Measurements from ENCODE around the gene MEGF10. TPM values are rescaled to one million over a fixed set of nuclear protein-coding genes. Genes with fewer than 3 reads are reported as not detected.
A peak's percentile ranks its signal among the peaks of the same experiment; 100 is the strongest.

The MEGF10 gene
- total RNA-seq (2013): 0.10 TPM
- polyA plus RNA-seq (not detected), polyA minus RNA-seq (not detected in 2 replicates), total RNA-seq (0 to 3.8 (median 0.06) reads per million in 11 experiments)

DNA sequence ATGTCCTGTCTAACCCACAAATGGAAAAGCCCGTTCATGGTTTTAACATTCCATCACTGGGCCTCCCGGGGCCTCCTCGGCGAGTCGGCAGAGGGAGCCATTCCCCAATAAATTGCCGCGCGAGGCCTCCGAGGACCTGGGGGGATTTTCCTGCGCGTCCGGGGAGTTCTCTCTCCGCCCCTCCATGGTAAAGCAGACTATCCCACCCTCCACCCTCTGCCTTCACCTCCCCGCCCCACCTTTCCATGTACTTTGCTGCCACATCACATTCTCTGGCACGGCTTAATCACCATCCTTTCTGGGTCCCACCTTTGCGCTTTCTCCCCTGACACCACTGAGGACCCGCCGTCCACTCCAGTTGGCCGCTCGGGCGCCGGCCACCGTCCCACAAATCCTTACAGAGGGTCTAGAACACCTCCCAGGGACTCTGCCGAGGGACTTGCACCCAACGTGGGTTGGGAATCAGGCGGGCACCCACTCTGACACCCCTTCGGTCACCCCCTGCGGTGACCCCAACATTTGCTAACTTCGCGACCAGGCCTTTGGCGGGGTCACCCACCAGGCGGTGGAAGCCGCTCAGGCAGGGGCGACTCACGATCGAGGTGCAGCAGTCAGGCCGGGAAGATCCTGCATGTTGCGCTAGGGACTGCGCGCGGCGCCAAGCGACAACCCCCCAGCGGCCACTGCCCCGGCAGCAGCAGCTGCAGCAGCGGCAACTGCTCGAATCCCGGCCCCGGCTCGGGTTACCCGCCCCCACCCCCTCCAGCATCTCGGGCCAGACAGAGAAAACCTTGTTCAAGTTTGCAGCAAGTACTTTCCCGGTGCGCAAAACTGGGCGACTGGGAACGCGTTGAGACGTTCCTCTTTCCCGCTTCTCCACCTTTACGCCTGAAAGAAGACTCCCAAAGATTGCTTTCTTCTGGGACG lies at the start of gene MEGF10:
MEGF10 (plus strand) TSS at position 778 of the 927 bp plus-strand sequence. CDS start 40,513 bp downstream, outside the sequence.
- DNase-seq: no peak
- Histone ChIP-seq H2AFZ (ENCODE audit: insufficient read depth, low read depth, low read length, poor library complexity, severe bottlenecking) (peak within 1 kb of the TSS; percentile 9), H4K20me1 (ENCODE audit: insufficient read depth, low read length) (no peaks in the 10 kb centered on the region), H3K4me3 (replicated peaks in 1 of 3; ENCODE audit: low read depth in 2 of 3, low read length in 3 of 3) (peak within 1 kb of the TSS in 1 of 3 experiments; percentile 41), H3K4me2 (replicated peaks; ENCODE audit: extremely low read depth, low read length, poor library complexity, severe bottlenecking) (peak within 1 kb of the TSS; percentile 52), H3K4me1 (ENCODE audit: control insufficient read depth in 1 of 2, insufficient read depth in 2 of 2, low read length in 2 of 2) (peaks cover 2 to 7% of the 10 kb centered on the region in 2 donors), H3K27me3 (ENCODE audit: control insufficient read depth in 2 of 2, insufficient read depth in 2 of 2, low read length in 2 of 2) (peaks cover 24 to 50% of the 10 kb centered on the region in 2 donors), H3K36me3 (replicated peaks in 1 of 2; ENCODE audit: control insufficient read depth in 1 of 2, insufficient read depth in 2 of 2, low read length in 2 of 2) (no peaks in the 10 kb centered on the region), H3K79me2 (ENCODE audit: insufficient read depth, low read length) (no peaks in the 10 kb centered on the region), H3K27ac (ENCODE audit: low read depth in 1 of 2, low read length in 2 of 2) (no peak within 1 kb of the TSS), H3K9ac (ENCODE audit: insufficient read depth, low read length, poor library complexity, severe bottlenecking) (no peak within 1 kb of the TSS), H3K9me3 (replicated peaks in 1 of 2; ENCODE audit: control insufficient read depth in 1 of 2, insufficient read depth in 1 of 2, low read length in 2 of 2) (no peaks in the 10 kb centered on the region)
- Mint-ChIP-seq H3K27ac (no peak within 1 kb of the TSS), H3K9me3 (peaks cover 0 to 8% (median 3%) of the 10 kb centered on the region in 7 donors), H3K36me3 (no peaks in the 10 kb centered on the region), H3K27me3 (ENCODE audit: low read depth in 3 of 3) (peaks cover 36 to 54% (median 37%) of the 10 kb centered on the region in 3 donors), H3K4me3 (peak within 1 kb of the TSS; percentile 39 to 83), H3K4me1 (peaks cover 17% of the 10 kb centered on the region)
- intact Hi-C loops (cut with micrococcal nuclease): no loop called here
- TF ChIP-seq, protein P1, sequence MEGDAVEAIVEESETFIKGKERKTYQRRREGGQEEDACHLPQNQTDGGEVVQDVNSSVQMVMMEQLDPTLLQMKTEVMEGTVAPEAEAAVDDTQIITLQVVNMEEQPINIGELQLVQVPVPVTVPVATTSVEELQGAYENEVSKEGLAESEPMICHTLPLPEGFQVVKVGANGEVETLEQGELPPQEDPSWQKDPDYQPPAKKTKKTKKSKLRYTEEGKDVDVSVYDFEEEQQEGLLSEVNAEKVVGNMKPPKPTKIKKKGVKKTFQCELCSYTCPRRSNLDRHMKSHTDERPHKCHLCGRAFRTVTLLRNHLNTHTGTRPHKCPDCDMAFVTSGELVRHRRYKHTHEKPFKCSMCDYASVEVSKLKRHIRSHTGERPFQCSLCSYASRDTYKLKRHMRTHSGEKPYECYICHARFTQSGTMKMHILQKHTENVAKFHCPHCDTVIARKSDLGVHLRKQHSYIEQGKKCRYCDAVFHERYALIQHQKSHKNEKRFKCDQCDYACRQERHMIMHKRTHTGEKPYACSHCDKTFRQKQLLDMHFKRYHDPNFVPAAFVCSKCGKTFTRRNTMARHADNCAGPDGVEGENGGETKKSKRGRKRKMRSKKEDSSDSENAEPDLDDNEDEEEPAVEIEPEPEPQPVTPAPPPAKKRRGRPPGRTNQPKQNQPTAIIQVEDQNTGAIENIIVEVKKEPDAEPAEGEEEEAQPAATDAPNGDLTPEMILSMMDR (IDR thresholded peaks at IDR 0.05): no peak
- under 1% methylated on average over 56 of the region's 61 CpGs for WGBS (ENCODE audit: insufficient coverage)

DNA sequence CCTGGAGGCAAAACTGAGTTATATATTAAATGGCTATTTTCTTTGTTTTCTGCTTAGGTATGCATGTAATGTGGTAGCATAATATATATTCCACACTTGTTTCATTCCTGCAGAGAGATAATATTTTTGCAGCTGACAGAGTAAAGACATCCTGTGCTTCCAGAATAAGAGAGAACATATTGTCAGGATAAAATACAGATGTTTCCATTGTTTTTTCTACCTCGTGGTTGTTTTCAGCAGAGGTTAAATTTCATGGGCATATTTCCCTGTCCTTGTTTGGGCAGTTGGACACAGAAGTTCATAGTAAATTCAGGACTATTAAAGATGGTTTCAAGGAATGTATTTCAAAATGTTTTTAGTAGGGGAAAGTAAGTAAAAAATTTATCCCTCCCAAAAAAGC lies 47.6 kb upstream of the MEGF10 start:
- TF ChIP-seq, protein P1 (IDR thresholded peaks at IDR 0.05): no peak
- Mint-ChIP-seq H3K27me3 (ENCODE audit: low read depth in 3 of 3) (peaks cover 0 to 1% (median 0%) of the 10 kb centered on the region in 3 donors), H3K36me3 (no peaks in the 10 kb centered on the region), H3K27ac (no peak overlapping the region), H3K9me3 (peaks cover 3 to 10% (median 7%) of the 10 kb centered on the region in 7 donors), H3K4me3 (no peak overlapping the region), H3K4me1 (no peaks in the 10 kb centered on the region)
- H3K36me3 ChIP-seq (replicated peaks in 1 of 2; ENCODE audit: control insufficient read depth in 1 of 2, insufficient read depth in 2 of 2, low read length in 2 of 2): no peaks in the 10 kb centered on the region
- H3K4me1 ChIP-seq (ENCODE audit: control insufficient read depth in 1 of 2, insufficient read depth in 2 of 2, low read length in 2 of 2): no peaks in the 10 kb centered on the region
- H3K4me2 ChIP-seq (replicated peaks; ENCODE audit: extremely low read depth, low read length, poor library complexity, severe bottlenecking): no peak overlapping the region
- H3K9me3 ChIP-seq (replicated peaks in 1 of 2; ENCODE audit: control insufficient read depth in 1 of 2, insufficient read depth in 1 of 2, low read length in 2 of 2): peaks cover 0 to 4% of the 10 kb centered on the region in 2 donors
- H3K79me2 ChIP-seq (ENCODE audit: insufficient read depth, low read length): no peaks in the 10 kb centered on the region
- no peaks in the 10 kb centered on the region for H3K27me3 ChIP-seq (ENCODE audit: control insufficient read depth in 2 of 2, insufficient read depth in 2 of 2, low read length in 2 of 2)
- no CpG with 5 or more reads among the region's 1 CpG for WGBS (ENCODE audit: insufficient coverage)
- no peak overlapping the region for H3K27ac ChIP-seq (ENCODE audit: low read depth in 1 of 2, low read length in 2 of 2)
- intact Hi-C loops (cut with micrococcal nuclease): no loop called here
- H3K9ac ChIP-seq (ENCODE audit: insufficient read depth, low read length, poor library complexity, severe bottlenecking): no peak overlapping the region
- no peak overlapping the region for H2AFZ ChIP-seq (ENCODE audit: insufficient read depth, low read depth, low read length, poor library complexity, severe bottlenecking)
- no peak for DNase-seq
- H4K20me1 ChIP-seq (ENCODE audit: insufficient read depth, low read length): no peaks in the 10 kb centered on the region
- H3K4me3 ChIP-seq (replicated peaks in 1 of 3; ENCODE audit: low read depth in 2 of 3, low read length in 3 of 3): no peak overlapping the region
